Lung (tissue), 12 donors: Measurements from ENCODE around the gene UCMA. TPM values are rescaled to one million over a fixed set of nuclear protein-coding genes. Genes with fewer than 3 reads are reported as not detected.
"Not testable (repeated sequence)": the region's sequence is repeated elsewhere in the genome, so short reads cannot be mapped to it uniquely, and the experiment has no call there.

Experiments
- ATAC-seq: fragments of 200-7000 bp; cut with Tn5 transposase; one replicate; pipeline ENCODE4 v1.9.1; 2020; ENCODE audit warnings: moderate number of reproducible peaks; ENCODE audit not compliant: insufficient read depth, low FRiP score
- DNase-seq, 3 donors: peaks; one replicate each; pipeline ENCODE4 v3.0.0-alpha.2; 2013 to 2017
- H3K27ac ChIP-seq, 2 donors: one replicate each; pipeline ENCODE4 v1.5.1; 2013; ENCODE audit warnings: mild to moderate bottlenecking in 2 of 2, moderate library complexity in 2 of 2, control low read depth in 1 of 2, inconsistent platforms in 1 of 2, low read depth in 1 of 2, low read length in 1 of 2
- H3K27me3 ChIP-seq, 3 donors: one replicate each; pipeline ENCODE4 v1.5.1; 2013; ENCODE audit warnings: low read length in 2 of 3; ENCODE audit not compliant: control insufficient read depth in 3 of 3, insufficient read depth in 3 of 3
- H3K36me3 ChIP-seq, 4 donors: one replicate each; pipeline ENCODE4 v1.5.1; 2013; ENCODE audit warnings: low read length in 4 of 4, mild to moderate bottlenecking in 1 of 4, moderate library complexity in 1 of 4; ENCODE audit not compliant: control insufficient read depth in 4 of 4, insufficient read depth in 4 of 4
- H3K4me1 ChIP-seq, 5 donors: one replicate each; pipeline ENCODE4 v1.5.1; 2013; ENCODE audit warnings: low read length in 5 of 5, mild to moderate bottlenecking in 2 of 5, moderate library complexity in 1 of 5; ENCODE audit not compliant: control insufficient read depth in 5 of 5, insufficient read depth in 5 of 5
- H3K4me3 ChIP-seq: one replicate; pipeline ENCODE4 v1.5.1; 2013; ENCODE audit warnings: mild to moderate bottlenecking, control low read depth, moderate library complexity
- H3K9ac ChIP-seq, 2 donors: one replicate each; pipeline ENCODE4 v1.5.1; 2013; ENCODE audit warnings: low read length in 2 of 2, control low read depth in 1 of 2; ENCODE audit not compliant: insufficient read depth in 1 of 2
- H3K9me3 ChIP-seq, 4 donors: one replicate each; pipeline ENCODE4 v1.5.1; 2013; ENCODE audit warnings: low read length in 3 of 4, mild to moderate bottlenecking in 1 of 4, moderate library complexity in 1 of 4; ENCODE audit not compliant: control insufficient read depth in 4 of 4, insufficient read depth in 3 of 4
- CTCF ChIP-seq: IDR thresholded peaks from 2 replicates; pipeline ENCODE4 v1.5.1; 2012; ENCODE audit warnings: mild to moderate bottlenecking; ENCODE audit errors: control extremely low read depth, extremely low read depth
- WGBS, 2 donors: extraction: QIAGEN DNeasy Blood & Tissue Kit; methylation state at CpG; one replicate each; pipeline ENCODE4 v1.1.7; 2013; 5-methylcytosine and 5-hydroxymethylcytosine counted together
- polyA plus RNA-seq, 2 donors: library from polyadenylated mRNA; stranded (reverse); fragments of 200-250 nt; gene quantifications; one replicate each; pipeline ENCODE4 v1.2.1, GENCODE V29; 2013
- total RNA-seq, 2 donors: library from RNA; depleted of rRNA in 1 of 2; stranded (reverse); fragments of >200 nt in 1 of 2; gene quantifications; one replicate each; pipeline ENCODE4 v1.2.1, GENCODE V29; 2014 to 2021
- donor health status: control.
- donor health status: control.
- donor health status: Bipolar disorder and iron deficiency.
- donor health status: healthy.
- donor health status: DM: yes; HTN: yes; CAD: no.

UCMA gene
- total and polyA plus RNA-seq, 4 donors: 0.91 TPM; not detected in 3

GRCh38 chr10:13238271-13239077, 4.3 kb upstream of the UCMA start:
- H3K9me3 ChIP-seq: peaks cover 0 to 2% (median 0%) of the 10 kb centered on the region in 4 donors
- ATAC-seq: no peak
- no peak for DNase-seq
- TF ChIP-seq CTCF: no peak
- H3K27ac ChIP-seq: no peak overlapping the region
- H3K27me3 ChIP-seq: no peaks in the 10 kb centered on the region
- 88 to 91% methylated on average over 16 of the region's 16 CpGs for WGBS, 2 donors
- no peak overlapping the region for H3K9ac ChIP-seq
- H3K4me1 ChIP-seq: no peaks in the 10 kb centered on the region
- no peak overlapping the region for H3K4me3 ChIP-seq
- no peaks in the 10 kb centered on the region for H3K36me3 ChIP-seq

GRCh38 chr10:13236638-13237037, 2.5 kb upstream of the UCMA start:
- DNase-seq: no peak
- no peak for ATAC-seq

GRCh38 chr10:13234736-13235135, 562 bp upstream of the UCMA start:
- not testable (repeated sequence) for H3K27me3 ChIP-seq, DNase-seq, H3K9me3 ChIP-seq, H3K9ac ChIP-seq, H3K27ac ChIP-seq, H3K4me1 ChIP-seq, H3K4me3 ChIP-seq, ATAC-seq, H3K36me3 ChIP-seq
- WGBS, 2 donors: 87 to 93% methylated on average over 13 of the region's 13 CpGs

More at GRCh38 chr10:13236638-13237037, 2.5 kb upstream of the UCMA start:
- no peak overlapping the region for H3K27ac ChIP-seq
- no peaks in the 10 kb centered on the region for H3K4me1 ChIP-seq
- no peaks in the 10 kb centered on the region for H3K36me3 ChIP-seq
- H3K9me3 ChIP-seq: peaks cover 0 to 2% (median 0%) of the 10 kb centered on the region in 4 donors
- 80 to 88% methylated on average over 8 of the region's 8 CpGs for WGBS, 2 donors
- H3K4me3 ChIP-seq: no peak overlapping the region
- TF ChIP-seq CTCF: no peak
- H3K9ac ChIP-seq: no peak overlapping the region
- H3K27me3 ChIP-seq: no peaks in the 10 kb centered on the region

- H3K4me3 ChIP-seq: no peak overlapping the region
- no peak for DNase-seq
- H3K36me3 ChIP-seq: no peaks in the 10 kb centered on the region
- TF ChIP-seq CTCF: no peak
- H3K27me3 ChIP-seq: no peaks in the 10 kb centered on the region
- ATAC-seq: no peak
- H3K9me3 ChIP-seq: peaks cover 0 to 2% (median 0%) of the 10 kb centered on the region in 4 donors
- WGBS, 2 donors: 60 to 65% methylated on average over 14 of the region's 14 CpGs
- no peak overlapping the region for H3K27ac ChIP-seq
- H3K9ac ChIP-seq: no peak overlapping the region
- no peaks in the 10 kb centered on the region for H3K4me1 ChIP-seq
Observed at GRCh38 chr10:13233358-13233757, 816 bp downstream of the UCMA start.
